SK-N-SH (cell line): Measurements from ENCODE around the gene R3HCC1L. TPM values are rescaled to one million over a fixed set of nuclear protein-coding genes. Genes with fewer than 3 reads are reported as not detected.

ENCODE experiments used
- CTCF ChIA-PET: fragments of 300-600, 350-600 bp; formaldehyde crosslinking; extraction: SDS; loops from one replicate; lab custom pipeline; 2021; lab: Yijun Ruan, JAX
- POLR2A ChIA-PET: fragments of 350-600 bp; sonication (Branson Sonifier 250); formaldehyde crosslinking; extraction: SDS; loops from one replicate; lab custom pipeline; 2020; ENCODE audit warnings: antibody characterized with exemption, inconsistent platforms; lab: Yijun Ruan, JAX
- DNase-seq: peaks from one replicate; pipeline ENCODE4 v3.0.0; 2012
- H2AFZ ChIP-seq: fragments of 200-600 bp; sonication (generic); 2 replicates; pipeline ENCODE4 v1.8.1; 2016; ENCODE audit warnings: antibody characterized with exemption, mild to moderate bottlenecking, low read depth
- H3F3A ChIP-seq: fragments of 200-600 bp; sonication (generic); replicated peaks from 2 replicates; pipeline ENCODE3; 2016; ENCODE audit warnings: antibody characterized with exemption, mild to moderate bottlenecking; ENCODE audit not compliant: insufficient read depth
- H3K27ac ChIP-seq, 2 experiments: fragments of 200-500 bp in 1 of 2; fragments of 200-600 bp in 1 of 2; sonication (Bioruptor generic) in 1 of 2; sonication (generic), shearing (Covaris generic) in 1 of 2; 2 replicates each; pipeline versions ENCODE4 v1.5.1 to v1.6.1; 2014 to 2016; ENCODE audit warnings: low read depth in 2 of 2, inconsistent platforms in 1 of 2, low read length in 1 of 2, mild to moderate bottlenecking in 1 of 2, mixed read lengths in 1 of 2
- H3K27me3 ChIP-seq: fragments of 200-600 bp; sonication (generic), shearing (Covaris generic); 2 replicates; pipeline ENCODE4 v1.6.1; 2016; ENCODE audit warnings: mixed run types; ENCODE audit not compliant: insufficient read depth
- H3K36me3 ChIP-seq, 2 experiments: fragments of 200-500 bp in 1 of 2; fragments of 200-600 bp in 1 of 2; sonication (Bioruptor generic) in 1 of 2; sonication (generic) in 1 of 2; replicated peaks in 1 of 2; 2 replicates each; pipeline versions ENCODE3 to v1.5.1; 2014 to 2016; ENCODE audit warnings: low read length in 1 of 2, mild to moderate bottlenecking in 1 of 2; ENCODE audit not compliant: insufficient read depth in 2 of 2, control insufficient read depth in 1 of 2
- H3K4me1 ChIP-seq, 2 experiments: fragments of 200-500 bp in 1 of 2; fragments of 200-600 bp in 1 of 2; sonication (Bioruptor generic) in 1 of 2; sonication (generic), shearing (Covaris generic) in 1 of 2; 2 replicates each; pipeline versions ENCODE4 v1.5.1 to v1.6.1; 2014 to 2016; ENCODE audit warnings: low read depth in 1 of 2, low read length in 1 of 2, mixed run types in 1 of 2; ENCODE audit not compliant: insufficient read depth in 2 of 2, control insufficient read depth in 1 of 2
- H3K4me2 ChIP-seq: fragments of 200-600 bp; sonication (generic), shearing (Covaris generic); 2 replicates; pipeline ENCODE4 v1.6.1; 2017; ENCODE audit warnings: mixed run types
- H3K4me3 ChIP-seq, 2 experiments: fragments of 200-500 bp in 1 of 2; fragments of 200-600 bp in 1 of 2; sonication (Bioruptor generic) in 1 of 2; sonication (generic), shearing (Covaris generic) in 1 of 2; 2 replicates each; pipeline versions ENCODE4 v1.5.1 to v1.8.1; 2014 to 2016; ENCODE audit warnings: low read depth in 2 of 2, inconsistent platforms in 1 of 2, low read length in 1 of 2, mild to moderate bottlenecking in 1 of 2, mixed read lengths in 1 of 2, moderate library complexity in 1 of 2
- H3K79me2 ChIP-seq: fragments of 200-600 bp; sonication (generic); 2 replicates; pipeline ENCODE4 v1.8.1; 2017; ENCODE audit warnings: mild to moderate bottlenecking; ENCODE audit not compliant: insufficient read depth
- H3K9ac ChIP-seq: fragments of 200-600 bp; sonication (generic); 2 replicates; pipeline ENCODE4 v1.6.1; 2017; ENCODE audit warnings: mixed run types
- H3K9me2 ChIP-seq: fragments of 200-600 bp; sonication (generic); 2 replicates; pipeline ENCODE4 v1.6.1; 2017; ENCODE audit warnings: mixed run types
- H3K9me3 ChIP-seq: fragments of 200-600 bp; sonication (generic); 2 replicates; pipeline ENCODE4 v1.6.1; 2017; ENCODE audit warnings: mixed run types, mild to moderate bottlenecking, moderate library complexity
- H4K20me1 ChIP-seq: fragments of 200-600 bp; sonication (generic); 2 replicates; pipeline ENCODE4 v1.6.1; 2017; ENCODE audit warnings: mild to moderate bottlenecking, mixed run types; ENCODE audit not compliant: insufficient read depth
- CHD2 ChIP-seq: fragments of 150-350 bp; IDR thresholded peaks from 2 replicates; pipeline ENCODE4 v1.6.1; 2018; ENCODE audit warnings: low read length; ENCODE audit not compliant: partially characterized antibody
- FOXJ3 ChIP-seq: sonication (generic); formaldehyde crosslinking; IDR thresholded peaks from 2 replicates; pipeline ENCODE4 v1.5.1; 2020; ENCODE audit warnings: mild to moderate bottlenecking, missing genetic modification reagents
- FOXM1 ChIP-seq: IDR thresholded peaks from 2 replicates; pipeline ENCODE4 v1.4.0; 2012; ENCODE audit warnings: low read depth, mild to moderate bottlenecking
- GABPA ChIP-seq: IDR thresholded peaks from 2 replicates; pipeline ENCODE4 v1.4.0; 2012; ENCODE audit warnings: low read depth, mild to moderate bottlenecking
- IRF3 ChIP-seq: fragments of 150-350 bp; IDR thresholded peaks from 2 replicates; pipeline ENCODE4 v1.6.1; 2016; ENCODE audit warnings: mild to moderate bottlenecking, low read depth, low read length
- MAX ChIP-seq: IDR thresholded peaks from 2 replicates; pipeline ENCODE4 v1.4.0; 2012; ENCODE audit warnings: low read depth
- MEF2A ChIP-seq: IDR thresholded peaks from 2 replicates; pipeline ENCODE4 v1.4.0; 2012; ENCODE audit warnings: low read depth, borderline replicate concordance
- NFIC ChIP-seq: IDR thresholded peaks from 2 replicates; pipeline ENCODE4 v1.4.0; 2012; ENCODE audit warnings: borderline replicate concordance
- NRF1 ChIP-seq: IDR thresholded peaks from 2 replicates; pipeline ENCODE4 v1.6.1; 2012; ENCODE audit warnings: low read depth, mild to moderate bottlenecking, low read length
- REST ChIP-seq: IDR thresholded peaks from 2 replicates; pipeline ENCODE4 v1.6.1; 2012; ENCODE audit warnings: mild to moderate bottlenecking, low read depth, low read length, moderate library complexity
- RXRA ChIP-seq: IDR thresholded peaks from 2 replicates; pipeline ENCODE4 v1.4.0; 2012; ENCODE audit warnings: low read depth, mild to moderate bottlenecking, borderline replicate concordance
- SIN3A ChIP-seq: IDR thresholded peaks from 2 replicates; pipeline ENCODE4 v1.6.1; 2012; ENCODE audit warnings: low read depth, mild to moderate bottlenecking, low read length, moderate library complexity, borderline replicate concordance
- TEAD4 ChIP-seq: IDR thresholded peaks from 2 replicates; pipeline ENCODE4 v1.4.0; 2012; ENCODE audit warnings: mild to moderate bottlenecking, borderline replicate concordance; ENCODE audit not compliant: insufficient read depth
- YY1 ChIP-seq: IDR thresholded peaks from 2 replicates; pipeline ENCODE4 v1.4.0; 2012; ENCODE audit warnings: low read depth, mild to moderate bottlenecking
- WGBS: methylation state at CpG from one replicate; pipeline ENCODE4 v1.1.6; 2017; ENCODE audit warnings: low lambda C conversion rate; 5-methylcytosine and 5-hydroxymethylcytosine counted together
- polyA plus RNA-seq, 3 experiments: library from polyadenylated mRNA; depleted of rRNA; stranded (reverse); fragments of >200 nt; gene quantifications; 2 replicates each; pipeline ENCODE4 v1.2.3, GENCODE V29; 2012

The R3HCC1L gene
- polyA plus RNA-seq, 1 of the 3 experiments (the other 2 are of a cell fraction) = 6.0 TPM

- TF ChIP-seq IRF3 (no peak), SIN3A (no peak), RXRA (no peak), NFIC (no peak), MEF2A (no peak)
Observed at GRCh38 chr10:98246911-98247805, 112.7 kb downstream of the R3HCC1L start (continued).

- no peak for DNase-seq
- Histone ChIP-seq H3K9me2 (no peaks in the 10 kb centered on the region), H3K79me2 (no peaks in the 10 kb centered on the region), H3K4me1 (no peaks in the 10 kb centered on the region; a peak in 1 of 4 replicates), H3K4me2 (no peak overlapping the region), H3K9me3 (no peaks in the 10 kb centered on the region), H3F3A (no peaks in the 10 kb centered on the region), H3K4me3 (no peak overlapping the region), H3K36me3 (peaks cover 16 to 67% of the 10 kb centered on the region in 2 experiments), H3K27me3 (no peaks in the 10 kb centered on the region), H3K27ac (no peak overlapping the region), H4K20me1 (no peaks in the 10 kb centered on the region), H3K9ac (no peak overlapping the region), H2AFZ (no peak overlapping the region)
- ChIA-PET CTCF (interaction anchor here (1.3 to 1.6 kb wide), 2 partner anchors 20 to 61 kb away, joined by 5 to 7 read pairs; partner anchors contain the start of gene LOXL4), POLR2A (no interaction called here)
- 87% methylated on average over 4 of the region's 4 CpGs for WGBS
- no peak for TF ChIP-seq MAX
- no peak for TF ChIP-seq GABPA
- no peak for TF ChIP-seq FOXM1
Observed at GRCh38 chr10:98248018-98248417, 113.6 kb downstream of the R3HCC1L start.

- CTCF ChIA-PET = interaction anchor here (0.9 to 1.6 kb wide), 3 partner anchors 19 to 218 kb away, joined by 3 to 7 read pairs (median 5); partner anchors contain the start of gene LOXL4
Observed at GRCh38 chr10:98249134-98249533, 114.7 kb downstream of the R3HCC1L start.

More at GRCh38 chr10:98249134-98249533, 114.7 kb downstream of the R3HCC1L start:
- POLR2A ChIA-PET = no interaction called here
- 88% methylated on average over 3 of the region's 3 CpGs for WGBS
- Histone ChIP-seq H2AFZ (no peak overlapping the region), H3K9me3 (no peaks in the 10 kb centered on the region), H3K4me2 (no peak overlapping the region), H3K9ac (no peak overlapping the region), H3K4me3 (no peak overlapping the region), H4K20me1 (no peaks in the 10 kb centered on the region), H3K4me1 (peaks cover 0 to 10% of the 10 kb centered on the region in 2 experiments; a peak in 1 of 4 replicates), H3K27ac (no peak overlapping the region), H3K9me2 (no peaks in the 10 kb centered on the region), H3F3A (no peaks in the 10 kb centered on the region), H3K36me3 (peaks cover 15 to 59% of the 10 kb centered on the region in 2 experiments), H3K79me2 (no peaks in the 10 kb centered on the region), H3K27me3 (no peaks in the 10 kb centered on the region)
- DNase-seq = no peak
- TF ChIP-seq FOXM1 (no peak), YY1 (no peak), TEAD4 (no peak), CHD2 (no peak), IRF3 (no peak), SIN3A (no peak), NRF1 (no peak), REST (no peak), NFIC (no peak), FOXJ3 (CRISPR knock-in tag) (no peak)
